H1 (cell line): ENCODE measurements around the gene C1S. TPM values are rescaled to one million over a fixed set of nuclear protein-coding genes. Genes with fewer than 3 reads are reported as not detected.

Experiments
- CEBPB ChIP-seq: IDR thresholded peaks from 2 replicates; pipeline ENCODE4 v1.6.1; 2012; ENCODE audit warnings: low read depth, low read length
- CHD2 ChIP-seq: IDR thresholded peaks from 2 replicates; pipeline ENCODE4 v1.6.1; 2012; ENCODE audit warnings: low read length, improper control_type of control experiment
- RAD21 ChIP-seq, 2 experiments: IDR thresholded peaks in 1 of 2; conservative IDR thresholded peaks in 1 of 2; 2 replicates each; pipeline ENCODE4 v1.6.1; 2011; ENCODE audit warnings: low read depth in 2 of 2, low read length in 2 of 2, improper control_type of control experiment in 1 of 2, inconsistent platforms in 1 of 2, mild to moderate bottlenecking in 1 of 2, moderate library complexity in 1 of 2
- RFX5 ChIP-seq: IDR thresholded peaks from 2 replicates; pipeline ENCODE4 v1.6.1; 2011; ENCODE audit warnings: low read depth, low read length, improper control_type of control experiment, borderline replicate concordance
- SIRT6 ChIP-seq: IDR thresholded peaks from one replicate; pipeline ENCODE4 v1.7.1; 2012; ENCODE audit warnings: low read length, inconsistent platforms
- polyA plus RNA-seq, 7 experiments: library from polyadenylated mRNA; depleted of rRNA in 3 of 7; stranded (reverse) in 5 of 7; unstranded in 2 of 7; fragments of >200 nt in 5 of 7; fragments of 200-250 nt in 2 of 7; gene quantifications; 1 replicate in 5 of 7; 2 replicates in 1 of 7; 4 replicates in 1 of 7; pipeline versions ENCODE4 v1.2.1 to v1.2.3, GENCODE V29; 2011 to 2013; ENCODE audit warnings: missing spikeins in 2 of 7, mixed read lengths in 2 of 7
- total RNA-seq: library from RNA; stranded (reverse); fragmentation: NEBNext Ultra II Directional; extraction: Animal tissue kit (Norgen Biotek cat#: 25700); gene quantifications from 2 replicates; pipeline ENCODE4 v1.2.1, GENCODE V29; 2021

Gene C1S
- total and polyA plus RNA-seq, 2 of the 8 experiments (the other 6 are each of a cell fraction or from before 2014, with no cell fraction given): 4.4 to 7.3 TPM

GRCh38 chr12:7092986-7093460, 32.5 kb downstream of the C1S start (continued):
- TF ChIP-seq CEBPB (no peak), RAD21 (IDR thresholded peaks at IDR 0.05 in 1 of 2, conservative IDR thresholded peaks at IDR 0.05 in 1 of 2; ENCODE audit: low read depth in 2 of 2, low read length in 2 of 2) (no peak), RFX5 (no peak), SIRT6 (no peak), CHD2 (no peak)
